KOPT-K1 (cell line): ENCODE data around the gene TCF4.

Experiments
- H3K27ac ChIP-seq: fragments of 200-600 bp; sonication (generic); 2 replicates; pipeline ENCODE4 v1.5.1; 2016; ENCODE audit warnings: antibody characterized with exemption, mild to moderate bottlenecking, low read depth, low read length; ENCODE audit not compliant: poor library complexity, severe bottlenecking
- H3K36me3 ChIP-seq: fragments of 200-600 bp; sonication (generic); 2 replicates; pipeline ENCODE4 v1.5.1; 2017; ENCODE audit warnings: antibody characterized with exemption, mild to moderate bottlenecking, low read length, moderate library complexity; ENCODE audit not compliant: insufficient read depth
- H3K9me3 ChIP-seq: fragments of 200-600 bp; sonication (generic); 2 replicates; pipeline ENCODE4 v1.5.1; 2017; ENCODE audit warnings: antibody characterized with exemption, low read length, mild to moderate bottlenecking; ENCODE audit not compliant: insufficient read depth, poor library complexity, severe bottlenecking

TCF4 gene

DNA sequence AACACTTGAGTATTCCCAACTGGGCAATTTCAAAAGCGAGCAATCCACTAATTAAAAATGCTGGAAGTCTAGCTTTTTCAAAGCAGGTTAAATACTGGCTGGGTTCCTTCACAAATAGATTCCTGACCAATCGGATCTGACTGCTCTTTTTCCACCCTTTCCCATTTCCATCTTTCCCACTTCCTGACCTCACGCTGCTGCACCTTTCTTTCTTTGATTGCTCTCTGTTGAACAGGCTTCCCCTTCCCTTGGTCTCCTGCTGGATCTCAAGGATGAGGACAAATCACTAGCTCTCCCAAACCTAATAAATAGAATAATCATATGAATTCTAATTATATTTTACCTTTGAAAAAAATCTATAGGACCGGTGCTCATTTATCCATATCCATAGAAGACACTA lies 121.2 kb downstream of the TCF4 start:
- Histone ChIP-seq H3K36me3 (no peaks in the 10 kb centered on the region), H3K9me3 (no peaks in the 10 kb centered on the region), H3K27ac (no peak overlapping the region)

DNA sequence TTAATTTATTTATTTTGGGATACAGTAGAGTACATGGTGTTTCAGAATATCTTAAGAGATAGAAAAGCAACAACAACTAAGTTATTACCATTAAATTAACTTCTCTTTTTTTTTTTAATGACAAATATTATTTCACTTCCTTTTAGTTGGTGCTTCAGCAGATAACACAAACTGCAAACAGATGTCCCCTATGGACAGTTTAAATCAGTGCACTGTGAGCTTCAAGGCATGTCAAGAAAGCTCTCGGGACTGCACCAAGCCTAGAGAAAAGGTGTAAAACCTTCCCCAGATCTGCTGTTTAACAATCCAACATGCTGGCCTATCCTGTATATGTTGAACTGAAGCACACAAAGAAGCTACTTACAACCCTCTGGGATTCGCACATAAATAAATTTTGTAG lies 122.7 kb downstream of the TCF4 start:
- H3K36me3 ChIP-seq: no peaks in the 10 kb centered on the region
- H3K27ac ChIP-seq: no peak overlapping the region
- H3K9me3 ChIP-seq: no peaks in the 10 kb centered on the region

DNA sequence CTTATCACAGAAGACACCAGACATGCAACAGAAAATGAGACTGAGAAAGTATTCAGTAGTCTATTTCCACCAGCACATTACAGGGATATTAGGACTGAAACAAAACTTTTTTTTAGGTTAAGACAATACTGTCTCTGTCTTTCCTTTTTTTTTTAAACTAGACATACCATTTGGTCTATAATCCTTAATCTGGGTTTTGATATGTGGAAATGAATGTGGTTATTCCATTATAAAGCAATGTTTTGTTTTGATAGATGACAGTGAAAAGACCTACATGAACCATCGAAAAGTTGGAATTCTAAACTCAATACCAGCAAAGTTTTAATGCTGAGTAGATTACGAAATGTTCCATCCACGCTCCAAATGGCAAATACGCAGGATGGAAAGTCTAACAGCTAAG lies 123.4 kb downstream of the TCF4 start:
- H3K9me3 ChIP-seq: no peaks in the 10 kb centered on the region
- no peaks in the 10 kb centered on the region for H3K36me3 ChIP-seq
- no peak overlapping the region for H3K27ac ChIP-seq

DNA sequence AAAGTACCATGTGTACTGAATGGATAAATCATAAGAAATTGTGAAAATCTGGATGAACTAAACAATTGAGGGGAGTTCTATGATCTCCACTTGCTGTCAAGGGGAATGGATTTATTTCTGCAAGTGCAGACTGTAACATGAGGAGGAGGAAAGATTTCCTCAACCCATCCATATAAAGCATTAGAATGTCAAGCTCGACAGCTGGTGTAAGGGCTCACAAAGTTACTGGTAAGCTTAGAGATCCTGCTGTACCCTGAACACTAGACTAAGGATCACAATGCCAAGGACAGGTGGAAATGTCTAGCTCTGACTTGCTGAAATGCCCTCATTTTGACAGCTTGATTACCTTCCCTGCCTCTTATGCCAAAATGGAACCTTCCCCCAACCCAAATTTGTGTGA lies 125.3 kb downstream of the TCF4 start:
- Histone ChIP-seq H3K27ac (no peak overlapping the region), H3K36me3 (no peaks in the 10 kb centered on the region), H3K9me3 (no peaks in the 10 kb centered on the region)

DNA sequence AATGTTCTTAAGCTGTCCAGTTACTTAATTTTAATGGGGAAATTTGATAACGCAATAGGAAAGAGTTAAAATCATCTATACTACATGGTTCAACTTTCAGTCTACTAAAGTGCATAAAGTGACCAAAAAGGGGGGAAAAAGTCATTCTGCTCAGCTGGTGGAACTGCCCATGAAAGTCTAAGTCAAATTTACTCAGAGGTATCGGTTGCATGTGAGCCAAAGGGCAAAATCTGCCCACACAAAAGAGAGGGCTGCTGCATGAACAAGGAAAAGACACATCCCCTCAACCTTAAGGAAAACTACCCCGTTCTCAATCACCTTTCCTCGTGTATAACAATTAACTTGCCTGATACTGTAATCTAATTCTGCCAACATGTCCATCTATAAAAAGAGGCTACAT lies 126.1 kb downstream of the TCF4 start:
- H3K27ac ChIP-seq: no peak overlapping the region

DNA sequence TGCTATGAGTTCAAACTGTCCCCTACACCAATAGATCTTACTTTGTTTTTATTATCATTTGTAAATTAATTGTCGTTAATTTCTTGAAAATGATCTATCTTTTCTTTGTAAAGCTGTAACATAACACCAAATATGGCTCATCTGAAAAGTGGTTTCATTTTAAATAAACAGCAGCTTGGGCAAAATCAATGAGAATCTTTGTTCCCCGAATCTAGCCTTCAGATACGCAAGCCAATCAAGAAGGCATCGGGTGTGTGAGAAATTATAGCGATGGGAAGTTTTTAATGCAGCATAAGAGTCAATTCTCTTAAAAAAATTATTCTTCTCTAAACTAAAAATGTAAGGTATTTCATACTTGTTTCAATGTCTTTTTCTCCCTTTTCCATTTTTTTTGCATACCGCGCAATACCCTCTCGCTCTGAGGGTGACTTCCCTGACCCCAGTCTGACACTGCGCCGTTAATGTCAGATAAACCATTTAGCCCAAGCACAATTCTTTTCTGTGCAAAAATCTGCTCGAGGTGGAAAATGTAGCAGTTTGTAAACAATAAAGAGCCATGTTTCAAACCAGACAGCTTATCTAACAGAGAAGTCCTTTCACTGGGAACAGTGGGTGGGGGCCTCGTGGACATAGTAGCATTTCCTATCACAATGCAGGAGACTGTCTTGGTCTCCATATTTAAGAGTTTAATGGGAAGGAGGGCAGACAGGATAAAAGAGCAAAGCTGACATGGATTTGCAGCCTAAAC lies 129.4 kb downstream of the TCF4 start:
- Histone ChIP-seq H3K27ac (no peak overlapping the region), H3K36me3 (no peaks in the 10 kb centered on the region), H3K9me3 (no peaks in the 10 kb centered on the region)

More for the DNA sequence above, 126.1 kb downstream of the TCF4 start:
- no peaks in the 10 kb centered on the region for H3K9me3 ChIP-seq
- no peaks in the 10 kb centered on the region for H3K36me3 ChIP-seq

DNA sequence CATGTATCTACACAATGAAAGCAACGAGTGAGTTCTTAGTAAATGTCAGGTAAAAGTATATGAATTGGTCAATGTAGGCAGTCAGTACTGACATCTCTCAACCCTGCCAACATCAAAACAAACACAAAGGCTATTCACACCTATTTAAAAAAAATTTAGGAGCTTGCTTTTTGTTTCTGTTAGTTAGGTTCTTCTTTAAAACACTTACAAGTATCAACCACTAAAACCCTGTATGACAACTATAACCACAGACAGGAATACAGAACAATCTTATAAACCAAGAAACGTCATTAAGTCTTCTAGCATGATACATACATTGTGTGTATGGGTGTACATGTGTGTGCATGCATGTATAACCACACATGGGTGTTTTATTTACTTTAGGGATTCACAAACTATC lies 131.0 kb downstream of the TCF4 start:
- Histone ChIP-seq H3K27ac (no peak overlapping the region), H3K9me3 (no peaks in the 10 kb centered on the region)

DNA sequence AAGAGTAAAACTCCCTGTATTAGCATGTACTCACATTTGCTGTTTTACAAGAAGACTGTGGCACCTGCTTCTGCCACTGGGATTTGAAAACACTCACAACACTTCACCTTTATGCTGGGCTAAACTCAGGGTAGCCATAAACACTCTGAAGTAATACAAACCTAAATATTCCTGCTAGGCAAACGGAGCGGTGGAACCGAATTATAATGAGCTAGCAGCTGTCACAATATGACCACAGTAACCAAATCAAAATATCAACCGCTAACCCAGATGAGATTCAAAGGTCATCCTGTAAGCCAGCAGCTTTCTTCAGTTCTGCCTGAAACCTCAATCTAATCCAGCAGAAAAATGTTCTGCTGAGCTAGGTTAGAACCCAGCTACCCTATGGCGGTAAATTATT lies 132.1 kb downstream of the TCF4 start:
- Histone ChIP-seq H3K36me3 (no peaks in the 10 kb centered on the region), H3K9me3 (no peaks in the 10 kb centered on the region), H3K27ac (no peak overlapping the region)

More for the DNA sequence above, 131.0 kb downstream of the TCF4 start:
- H3K36me3 ChIP-seq: no peaks in the 10 kb centered on the region

DNA sequence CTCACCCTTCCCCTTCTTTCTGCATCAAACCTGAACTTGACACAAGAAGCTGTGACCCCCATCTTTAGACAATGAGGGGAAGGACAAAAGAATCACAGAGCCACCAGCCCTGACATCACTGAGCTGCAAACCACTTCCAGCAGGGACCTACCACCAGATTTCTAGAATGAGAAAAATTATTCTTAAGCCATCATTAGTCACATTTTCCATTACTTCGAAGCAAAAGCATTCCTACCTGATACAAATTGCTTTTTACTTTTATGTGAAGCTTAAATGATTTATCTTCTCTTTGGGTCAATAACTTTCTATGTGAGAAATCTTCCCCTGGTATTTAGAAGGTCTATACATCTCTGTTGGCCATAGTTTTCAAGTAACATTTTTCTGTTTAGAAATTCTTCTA lies 134.8 kb downstream of the TCF4 start:
- H3K36me3 ChIP-seq: no peaks in the 10 kb centered on the region
- no peak overlapping the region for H3K27ac ChIP-seq
- H3K9me3 ChIP-seq: no peaks in the 10 kb centered on the region

DNA sequence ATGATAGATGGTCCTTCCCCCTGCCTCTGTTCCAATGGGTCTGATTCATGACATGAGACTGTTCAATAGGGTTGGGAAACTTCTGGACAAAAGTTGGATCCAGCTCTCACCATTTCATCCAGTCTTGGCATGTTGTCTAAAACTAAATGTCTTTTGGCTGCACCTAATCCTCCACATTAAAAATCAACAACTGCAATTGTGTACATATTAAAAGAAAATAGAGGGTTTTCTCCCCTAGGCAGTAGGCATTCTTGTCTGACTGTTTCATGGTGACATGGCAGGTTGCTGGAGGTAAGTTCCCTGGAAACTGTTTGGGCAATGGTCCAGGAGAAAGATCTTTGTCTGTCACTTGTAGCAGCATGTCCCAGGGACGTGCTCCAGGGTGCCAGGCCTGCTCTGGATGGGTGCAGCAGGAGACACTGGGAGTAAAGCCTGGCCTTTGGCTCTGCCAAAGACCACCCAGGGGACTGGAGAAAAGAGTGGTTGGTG lies 135.8 kb downstream of the TCF4 start:
- Histone ChIP-seq H3K36me3 (no peaks in the 10 kb centered on the region), H3K9me3 (no peaks in the 10 kb centered on the region), H3K27ac (no peak overlapping the region)

DNA sequence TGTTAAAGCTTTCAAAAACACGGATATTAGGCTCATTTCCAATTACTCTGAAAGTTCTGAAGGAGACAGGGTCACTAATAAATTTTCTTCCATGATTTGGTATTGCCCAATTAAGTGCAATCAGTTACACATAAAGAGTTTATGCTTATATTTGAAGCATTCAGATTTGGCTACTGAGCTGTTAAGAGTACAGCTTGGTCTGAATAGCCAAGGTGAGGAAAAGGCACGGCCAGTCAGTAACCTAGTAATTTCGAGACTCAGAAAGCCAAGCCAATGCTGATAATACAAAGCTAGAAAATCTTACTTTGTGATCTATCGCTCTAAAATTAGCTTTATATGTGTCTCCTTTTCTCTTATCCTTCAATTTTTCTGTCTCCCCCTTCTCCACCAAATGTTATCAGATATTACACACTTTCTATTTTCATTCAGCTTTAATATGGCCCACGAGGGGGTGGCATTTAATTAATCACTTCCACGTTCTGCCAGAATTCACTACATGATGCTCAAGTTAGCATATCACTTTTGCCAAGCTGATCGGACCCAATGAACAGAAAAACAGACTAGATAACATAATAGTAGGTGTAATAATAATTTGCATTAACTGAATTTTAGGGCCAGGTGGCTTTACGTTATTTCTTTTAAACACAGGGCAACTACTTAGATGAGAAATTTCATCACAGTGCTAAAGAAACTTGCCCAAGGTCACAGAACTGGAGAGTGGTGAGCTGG lies 138.4 kb downstream of the TCF4 start:
- Histone ChIP-seq H3K9me3 (no peaks in the 10 kb centered on the region), H3K36me3 (no peaks in the 10 kb centered on the region), H3K27ac (no peak overlapping the region)

DNA sequence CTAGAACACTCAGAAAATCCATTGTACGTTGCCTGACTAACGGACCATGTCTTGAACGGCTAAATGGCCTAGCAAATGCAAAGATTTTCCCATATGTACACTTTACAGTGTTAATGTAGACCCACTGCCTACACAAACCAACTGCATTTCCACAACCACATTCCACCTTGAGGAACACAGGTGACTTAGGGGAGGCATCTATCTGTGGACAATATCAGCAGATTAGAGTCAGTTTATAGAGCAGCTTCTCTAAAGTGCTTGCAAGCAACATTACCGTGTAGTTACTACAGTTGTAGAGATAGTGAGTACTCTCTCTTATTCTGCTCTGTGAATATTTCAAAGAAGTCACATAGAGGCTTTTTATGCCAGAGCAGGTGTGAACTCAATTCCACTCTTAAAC lies 139.6 kb downstream of the TCF4 start:
- Histone ChIP-seq H3K9me3 (no peaks in the 10 kb centered on the region), H3K36me3 (no peaks in the 10 kb centered on the region), H3K27ac (no peak overlapping the region)

DNA sequence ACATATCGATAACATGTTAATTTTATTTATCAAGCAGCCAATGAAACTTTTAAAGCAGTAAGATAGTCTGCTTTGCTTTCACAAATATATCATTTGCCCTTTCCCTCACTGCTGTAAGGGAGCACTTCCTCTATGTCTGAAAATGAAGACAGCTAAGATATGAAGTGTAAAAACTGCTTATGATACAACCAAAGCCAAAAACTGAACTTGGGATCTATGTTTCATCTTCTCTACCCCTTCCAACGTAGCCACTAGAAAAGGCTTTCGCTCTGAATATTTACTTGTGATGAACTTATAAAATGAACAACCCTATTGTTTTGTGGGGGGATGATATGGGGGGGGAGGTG lies 140.3 kb downstream of the TCF4 start:
- Histone ChIP-seq H3K27ac (no peak overlapping the region), H3K9me3 (no peaks in the 10 kb centered on the region), H3K36me3 (no peaks in the 10 kb centered on the region)

DNA sequence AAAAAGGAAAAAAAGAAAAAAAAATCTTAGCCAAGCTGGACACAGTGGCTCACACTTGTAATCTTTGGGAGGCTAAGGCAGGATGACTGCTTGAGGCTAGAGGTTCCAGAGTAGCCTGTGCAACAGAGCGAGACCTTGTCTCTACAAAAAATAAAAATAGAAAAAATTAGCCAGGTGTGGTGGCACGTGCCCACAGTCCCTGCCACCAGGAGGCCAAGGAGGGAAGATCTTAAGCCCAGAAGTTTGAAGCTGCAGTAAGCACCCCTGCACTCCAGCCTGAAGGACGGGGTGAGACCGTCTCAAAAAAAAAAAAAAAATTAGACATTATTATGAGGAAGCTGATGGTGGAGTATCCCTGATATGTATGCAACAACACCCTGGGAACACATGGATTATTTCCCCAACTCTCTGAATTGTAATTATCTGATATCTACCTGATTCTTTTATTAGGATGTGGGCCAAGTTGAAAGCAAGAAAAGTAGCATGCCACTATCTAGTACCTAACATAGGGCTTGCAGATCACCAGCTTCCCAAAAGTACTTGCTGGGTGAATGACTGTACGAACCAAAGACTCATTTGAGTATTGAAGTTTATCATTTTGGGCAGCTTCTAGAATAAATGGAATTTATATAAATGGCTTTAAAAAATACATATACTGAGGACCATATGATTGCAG lies 140.9 kb downstream of the TCF4 start:
- H3K27ac ChIP-seq: no peak overlapping the region
- H3K36me3 ChIP-seq: no peaks in the 10 kb centered on the region
- H3K9me3 ChIP-seq: no peaks in the 10 kb centered on the region

DNA sequence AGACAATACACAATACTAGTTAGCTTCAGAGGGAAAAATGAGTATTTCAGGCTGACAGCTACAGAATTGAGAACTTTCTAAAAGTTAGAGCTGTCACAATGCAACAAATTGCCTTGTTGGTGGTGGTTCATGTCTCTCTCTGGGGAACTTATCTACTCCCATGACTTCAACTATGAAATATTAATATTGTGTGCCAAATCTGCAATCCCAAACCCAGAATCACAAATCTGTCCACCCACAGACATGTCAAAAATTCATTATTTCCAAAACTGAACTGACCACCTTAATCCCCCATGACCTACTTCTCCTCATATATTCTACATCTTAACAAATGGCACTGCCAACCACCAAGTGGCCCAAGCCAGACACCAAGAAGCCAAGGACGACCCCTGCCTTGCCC lies 143.5 kb downstream of the TCF4 start:
- H3K27ac ChIP-seq: no peak overlapping the region
- H3K9me3 ChIP-seq: no peaks in the 10 kb centered on the region
- no peaks in the 10 kb centered on the region for H3K36me3 ChIP-seq
